Neural crest cell (in vitro differentiated cells): ENCODE data around the gene CCDC8. TPM values are rescaled to one million over a fixed set of nuclear protein-coding genes. Genes with fewer than 3 reads are reported as not detected.

ENCODE experiments used
- DNase-seq: peaks from one replicate; pipeline ENCODE4 v3.0.0; 2021; ENCODE audit warnings: low read depth, mixed read lengths, low spot score
- H3K27ac Mint-ChIP-seq: one replicate; pipeline ENCODE4 v1.8.0; 2021; ENCODE audit warnings: mild to moderate bottlenecking, mixed read lengths; ENCODE audit not compliant: unreplicated experiment
- H3K27me3 Mint-ChIP-seq: 2 replicates; pipeline ENCODE4 v1.8.0; 2021; ENCODE audit warnings: low read depth, mild to moderate bottlenecking, mixed read lengths
- H3K36me3 Mint-ChIP-seq: 2 replicates; pipeline ENCODE4 v1.8.0; 2021; ENCODE audit warnings: low read depth, mild to moderate bottlenecking, mixed read lengths
- H3K4me1 Mint-ChIP-seq: 2 replicates; pipeline ENCODE4 v1.8.0; 2021; ENCODE audit warnings: mixed read lengths
- H3K4me3 Mint-ChIP-seq: one replicate; pipeline ENCODE4 v1.8.0; 2021; ENCODE audit warnings: mild to moderate bottlenecking, mixed read lengths
- H3K9me3 Mint-ChIP-seq: 2 replicates; pipeline ENCODE4 v1.8.0; 2021; ENCODE audit warnings: mixed read lengths
- total RNA-seq: library from RNA; stranded (reverse); gene quantifications from 2 replicates; pipeline ENCODE4 v1.2.1, GENCODE V29; 2021
- TF ChIP-seq, protein P1 (sequence below): fragments of 200-600 bp; sonication (generic); conservative IDR thresholded peaks from 2 replicates; pipeline ENCODE4 v1.5.0; 2021; ENCODE audit warnings: antibody characterized with exemption, mild to moderate bottlenecking

CCDC8 gene
- total RNA-seq, 1 donor from 2014 or later = 23.9 TPM

DNA sequence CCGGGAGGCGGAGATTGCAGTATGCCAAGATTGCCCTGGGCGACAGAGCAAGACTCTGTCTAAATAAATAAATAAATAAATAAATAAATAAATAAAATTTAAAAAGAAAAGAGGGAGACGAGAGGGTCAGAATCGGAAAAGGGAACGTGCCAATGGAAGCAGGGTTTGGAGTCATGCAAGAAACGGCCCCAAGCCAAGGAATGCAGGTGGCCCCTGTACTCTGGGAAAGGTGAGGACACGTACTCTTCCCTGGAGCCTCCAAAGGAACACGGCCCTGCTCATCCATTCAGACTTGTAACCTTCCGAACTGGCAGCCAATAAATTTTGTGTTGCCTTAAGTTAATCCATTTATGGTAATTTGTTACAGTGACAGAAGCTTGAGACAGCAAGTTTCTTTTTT, 35.2 kb upstream of the CCDC8 start:
- TF ChIP-seq, protein P1, sequence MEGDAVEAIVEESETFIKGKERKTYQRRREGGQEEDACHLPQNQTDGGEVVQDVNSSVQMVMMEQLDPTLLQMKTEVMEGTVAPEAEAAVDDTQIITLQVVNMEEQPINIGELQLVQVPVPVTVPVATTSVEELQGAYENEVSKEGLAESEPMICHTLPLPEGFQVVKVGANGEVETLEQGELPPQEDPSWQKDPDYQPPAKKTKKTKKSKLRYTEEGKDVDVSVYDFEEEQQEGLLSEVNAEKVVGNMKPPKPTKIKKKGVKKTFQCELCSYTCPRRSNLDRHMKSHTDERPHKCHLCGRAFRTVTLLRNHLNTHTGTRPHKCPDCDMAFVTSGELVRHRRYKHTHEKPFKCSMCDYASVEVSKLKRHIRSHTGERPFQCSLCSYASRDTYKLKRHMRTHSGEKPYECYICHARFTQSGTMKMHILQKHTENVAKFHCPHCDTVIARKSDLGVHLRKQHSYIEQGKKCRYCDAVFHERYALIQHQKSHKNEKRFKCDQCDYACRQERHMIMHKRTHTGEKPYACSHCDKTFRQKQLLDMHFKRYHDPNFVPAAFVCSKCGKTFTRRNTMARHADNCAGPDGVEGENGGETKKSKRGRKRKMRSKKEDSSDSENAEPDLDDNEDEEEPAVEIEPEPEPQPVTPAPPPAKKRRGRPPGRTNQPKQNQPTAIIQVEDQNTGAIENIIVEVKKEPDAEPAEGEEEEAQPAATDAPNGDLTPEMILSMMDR = no peak
- no peak for DNase-seq
- H3K27me3 Mint-ChIP-seq = no peaks in the 10 kb centered on the region
- H3K4me1 Mint-ChIP-seq = peaks cover 16% of the 10 kb centered on the region
- no peak overlapping the region for H3K27ac Mint-ChIP-seq
- peaks cover 6% of the 10 kb centered on the region for H3K36me3 Mint-ChIP-seq
- no peak overlapping the region for H3K4me3 Mint-ChIP-seq
- peaks cover 7% of the 10 kb centered on the region for H3K9me3 Mint-ChIP-seq

DNA sequence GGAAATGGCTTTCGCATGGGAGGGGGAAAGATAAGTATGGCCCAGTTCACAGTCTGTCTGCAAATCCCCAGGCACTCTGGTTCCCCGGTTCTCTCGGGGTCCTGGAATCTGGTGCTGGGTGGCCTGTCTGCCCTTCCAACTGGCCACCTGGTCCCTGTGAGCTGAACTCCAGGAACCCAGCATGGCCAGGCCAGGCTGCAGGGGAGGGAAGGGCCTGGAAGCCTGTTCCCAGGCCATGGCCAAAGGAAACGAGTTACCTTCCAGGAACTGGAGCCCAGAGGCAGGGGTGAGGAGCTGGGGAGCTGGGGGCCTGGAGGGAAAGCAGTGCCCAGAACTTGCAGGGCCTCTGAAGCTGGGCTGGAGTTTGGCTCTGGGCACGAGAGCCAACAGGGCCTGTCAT, 34.5 kb upstream of the CCDC8 start:
- Mint-ChIP-seq H3K9me3 (peaks cover 7% of the 10 kb centered on the region), H3K27ac (no peak overlapping the region), H3K36me3 (peaks cover 6% of the 10 kb centered on the region), H3K4me1 (peaks cover 16% of the 10 kb centered on the region), H3K27me3 (no peaks in the 10 kb centered on the region), H3K4me3 (no peak overlapping the region)
- TF ChIP-seq, protein P1 = no peak
- no peak for DNase-seq

DNA sequence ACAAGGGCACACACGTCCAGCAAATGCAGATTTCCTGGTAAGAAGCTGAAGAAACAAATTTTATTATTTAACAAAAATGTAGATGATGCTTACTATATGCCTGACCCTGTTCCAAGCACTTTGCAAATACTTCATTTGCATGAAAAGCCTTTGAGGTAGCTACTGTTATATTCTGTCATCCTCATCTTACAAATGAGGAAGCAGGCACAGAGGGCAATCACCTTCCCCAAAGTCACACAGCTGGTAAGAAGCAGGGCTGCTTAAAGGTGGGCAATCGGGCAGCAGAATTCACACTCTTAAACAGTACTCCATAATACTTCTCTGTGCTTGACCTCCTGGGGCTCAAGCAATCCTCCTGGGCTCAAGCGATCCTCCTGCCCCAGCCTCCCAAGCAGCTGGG, 33.6 kb upstream of the CCDC8 start:
- DNase-seq = no peak
- TF ChIP-seq, protein P1 = no peak
- Mint-ChIP-seq H3K27me3 (no peaks in the 10 kb centered on the region), H3K27ac (no peak overlapping the region), H3K4me3 (no peak overlapping the region), H3K36me3 (peaks cover 6% of the 10 kb centered on the region), H3K9me3 (peaks cover 7% of the 10 kb centered on the region), H3K4me1 (peaks cover 12% of the 10 kb centered on the region)

DNA sequence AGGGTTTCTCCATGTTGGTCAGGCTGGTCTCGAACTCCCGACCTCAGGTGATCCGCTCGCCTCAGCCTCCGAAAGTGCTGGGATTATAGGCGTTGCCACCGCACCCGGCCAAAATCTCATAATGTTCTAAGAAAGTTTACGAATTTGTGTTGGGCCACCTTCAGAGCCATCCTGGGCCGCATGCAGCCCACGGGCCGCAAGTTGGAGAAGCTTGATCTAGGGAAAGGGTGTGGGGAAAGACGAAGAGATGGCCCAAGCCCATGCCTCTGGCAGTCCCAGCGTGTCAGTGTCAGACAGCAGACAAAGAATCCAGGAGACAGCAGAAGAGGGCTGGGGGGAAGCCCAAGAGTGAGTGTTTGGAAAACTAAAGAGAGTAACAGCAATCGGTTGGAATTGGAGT, 32.7 kb upstream of the CCDC8 start:
- peaks cover 5% of the 10 kb centered on the region for H3K4me1 Mint-ChIP-seq
- peaks cover 7% of the 10 kb centered on the region for H3K9me3 Mint-ChIP-seq
- no peaks in the 10 kb centered on the region for H3K27me3 Mint-ChIP-seq
- TF ChIP-seq, protein P1 = no peak
- no peak overlapping the region for H3K27ac Mint-ChIP-seq
- DNase-seq = no peak
- peaks cover 6% of the 10 kb centered on the region for H3K36me3 Mint-ChIP-seq
- H3K4me3 Mint-ChIP-seq = no peak overlapping the region

DNA sequence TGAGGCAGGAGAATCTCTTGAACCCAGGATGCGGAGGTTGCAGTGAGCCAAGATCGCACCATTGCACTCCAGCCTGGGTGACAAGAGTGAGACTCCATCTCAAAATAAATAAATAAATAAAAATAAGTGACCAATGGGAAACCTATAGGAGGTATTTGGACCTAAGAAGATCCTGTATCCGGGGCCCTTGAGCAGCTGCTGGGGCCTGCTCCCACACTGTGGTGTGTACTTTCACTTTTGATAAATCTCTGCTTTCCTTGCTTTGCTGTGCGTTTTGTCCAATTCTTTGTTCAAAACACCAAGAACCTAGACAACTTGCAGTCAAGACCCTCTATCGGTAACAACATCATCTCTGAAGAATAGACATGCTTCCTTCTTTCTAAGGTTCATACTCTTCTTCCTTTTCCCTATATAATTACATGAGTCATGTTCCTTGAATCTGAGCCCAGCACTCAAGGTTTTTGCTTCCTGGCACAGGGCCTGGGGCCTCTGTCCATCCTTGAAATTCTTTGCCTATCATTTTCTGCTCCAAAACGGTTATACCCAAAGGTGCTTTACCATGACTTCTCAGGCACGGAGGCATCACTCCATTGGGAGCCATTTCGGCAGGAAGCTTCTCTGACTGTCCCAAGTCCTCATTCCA, 29.6 kb upstream of the CCDC8 start:
- Mint-ChIP-seq H3K4me1 (no peaks in the 10 kb centered on the region), H3K27ac (no peak overlapping the region), H3K9me3 (no peaks in the 10 kb centered on the region), H3K36me3 (no peaks in the 10 kb centered on the region), H3K27me3 (no peaks in the 10 kb centered on the region), H3K4me3 (no peak overlapping the region)
- TF ChIP-seq, protein P1 = no peak
- DNase-seq = no peak
